HEK293 (cell line): ENCODE measurements around the gene JTB.

Experiments used
- CTCF ChIA-PET: fragments of 350-600 bp; formaldehyde crosslinking; extraction: SDS; loops from one replicate; lab custom pipeline; 2021; ENCODE audit warnings: antibody characterized with exemption; lab: Yijun Ruan, JAX
- POLR2A ChIA-PET: fragments of 300-600 bp; formaldehyde crosslinking; extraction: SDS; loops from one replicate; lab custom pipeline; 2020; ENCODE audit warnings: antibody characterized with exemption, inconsistent platforms; lab: Yijun Ruan, JAX
- H3K27ac ChIP-seq: fragments of 200-500 bp; sonication (Bioruptor generic); 2 replicates; pipeline ENCODE4 v1.5.1; 2014; ENCODE audit warnings: low read depth, low read length, control low read depth, inconsistent platforms; ENCODE audit errors: extremely low read depth
- H3K36me3 ChIP-seq, 2 experiments: fragments of 200-500 bp in 1 of 2; sonication (Bioruptor generic) in 1 of 2; 1 replicate in 1 of 2; 2 replicates in 1 of 2; pipeline ENCODE4 v1.5.1; 2014 to 2017; ENCODE audit warnings: inconsistent platforms in 2 of 2, low read length in 2 of 2; ENCODE audit not compliant: control insufficient read depth in 2 of 2, insufficient read depth in 1 of 2
- H3K4me1 ChIP-seq: fragments of 200-500 bp; sonication (Bioruptor generic); 2 replicates; pipeline ENCODE4 v1.5.1; 2014; ENCODE audit warnings: mild to moderate bottlenecking, low read length, inconsistent platforms; ENCODE audit not compliant: control insufficient read depth, insufficient read depth
- H3K4me3 ChIP-seq: 2 replicates; pipeline ENCODE4 v1.5.1; 2011; ENCODE audit warnings: low read depth, mild to moderate bottlenecking, control low read depth, low read length, moderate library complexity
- H3K9me3 ChIP-seq: fragments of 200-500 bp; sonication (Bioruptor generic); 2 replicates; pipeline ENCODE4 v1.5.1; 2014; ENCODE audit warnings: low read depth, low read length, inconsistent platforms; ENCODE audit not compliant: control insufficient read depth, insufficient read depth
- HOXA7 ChIP-seq: sonication (generic); formaldehyde crosslinking; IDR thresholded peaks from 2 replicates; pipeline ENCODE4 v1.8.1; 2022; ENCODE audit warnings: missing genetic modification reagents, borderline replicate concordance
- HOXD13 ChIP-seq: sonication (generic); formaldehyde crosslinking; IDR thresholded peaks from 2 replicates; pipeline ENCODE4 v1.8.0; 2022; ENCODE audit warnings: missing genetic modification reagents, borderline replicate concordance
- KLF7 ChIP-seq: fragments of 450-650 bp; formaldehyde crosslinking; IDR thresholded peaks from 2 replicates; pipeline ENCODE4 v1.5.1; 2016; ENCODE audit warnings: missing biosample characterization, missing genetic modification characterization, borderline replicate concordance
- RBAK ChIP-seq: fragments of 450-650 bp; formaldehyde crosslinking; IDR thresholded peaks from 2 replicates; pipeline ENCODE4 v1.5.1; 2016; ENCODE audit warnings: missing biosample characterization, missing genetic modification characterization
- SALL2 ChIP-seq: fragments of 450-650 bp; formaldehyde crosslinking; IDR thresholded peaks from 2 replicates; pipeline ENCODE4 v1.5.0; 2017; ENCODE audit warnings: missing biosample characterization, mild to moderate bottlenecking, missing genetic modification characterization, borderline replicate concordance
- SCRT1 ChIP-seq: fragments of 450-650 bp; formaldehyde crosslinking; IDR thresholded peaks from 2 replicates; pipeline ENCODE4 v1.5.1; 2016; ENCODE audit warnings: missing biosample characterization, missing genetic modification characterization, borderline replicate concordance
- TRIM28 ChIP-seq: IDR thresholded peaks from 2 replicates; pipeline ENCODE4 v1.6.1; 2011; ENCODE audit warnings: low read length, control low read depth, borderline replicate concordance
- ZBTB48 ChIP-seq: fragments of 450-650 bp; formaldehyde crosslinking; IDR thresholded peaks from 2 replicates; pipeline ENCODE4 v1.5.1; 2016; ENCODE audit warnings: missing biosample characterization, missing genetic modification characterization
- ZNF114 ChIP-seq: fragments of 450-650 bp; formaldehyde crosslinking; IDR thresholded peaks from 2 replicates; pipeline ENCODE4 v1.5.0; 2017; ENCODE audit warnings: missing biosample characterization, missing genetic modification characterization
- ZNF248 ChIP-seq: fragments of 450-650 bp; formaldehyde crosslinking; IDR thresholded peaks from 2 replicates; pipeline ENCODE4 v1.5.1; 2017; ENCODE audit warnings: missing biosample characterization, missing genetic modification characterization
- ZNF274 ChIP-seq, 2 experiments: fragments of 200-500 bp in 1 of 2; fragments of 450-650 bp in 1 of 2; sonication (Bioruptor generic) in 1 of 2; formaldehyde crosslinking in 1 of 2; IDR thresholded peaks; 2 replicates each; pipeline versions ENCODE4 v1.5.1 to v1.6.1; 2014 to 2016; ENCODE audit warnings: borderline replicate concordance in 1 of 2, inconsistent platforms in 1 of 2, low read length in 1 of 2, missing biosample characterization in 1 of 2, missing genetic modification characterization in 1 of 2
- ZNF366 ChIP-seq: fragments of 450-650 bp; formaldehyde crosslinking; conservative IDR thresholded peaks from 2 replicates; pipeline ENCODE4 v1.5.1; 2016; ENCODE audit warnings: missing biosample characterization, missing genetic modification characterization
- ZNF626 ChIP-seq: fragments of 450-650 bp; sonication (Bioruptor Pico); formaldehyde crosslinking; IDR thresholded peaks from 2 replicates; pipeline ENCODE4 v1.5.1; 2018; ENCODE audit warnings: missing biosample characterization, missing genetic modification characterization, inconsistent platforms
- ZNF629 ChIP-seq: fragments of 450-650 bp; formaldehyde crosslinking; IDR thresholded peaks from 2 replicates; pipeline ENCODE4 v1.5.1; 2017; ENCODE audit warnings: missing biosample characterization, missing genetic modification characterization
- ZNF645 ChIP-seq: fragments of 450-650 bp; formaldehyde crosslinking; IDR thresholded peaks from 2 replicates; pipeline ENCODE4; 2016; ENCODE audit warnings: missing biosample characterization, missing genetic modification characterization
- ZSCAN23 ChIP-seq: fragments of 450-650 bp; formaldehyde crosslinking; IDR thresholded peaks from 2 replicates; pipeline ENCODE4 v1.5.1; 2016; ENCODE audit warnings: missing biosample characterization, missing genetic modification characterization
- TF ChIP-seq, protein P1 (sequence below): fragments of 450-650 bp; formaldehyde crosslinking; IDR thresholded peaks from 2 replicates; pipeline ENCODE4 v1.5.1; 2016; ENCODE audit warnings: missing biosample characterization, missing genetic modification characterization
- TF ChIP-seq, protein P2 (sequence below): fragments of 450-650 bp; formaldehyde crosslinking; IDR thresholded peaks from 2 replicates; pipeline ENCODE4 v1.5.1; 2016; ENCODE audit warnings: missing biosample characterization, missing genetic modification characterization
- TF ChIP-seq, protein P3 (sequence below): fragments of 450-650 bp; formaldehyde crosslinking; IDR thresholded peaks from 2 replicates; pipeline ENCODE4 v1.5.1; 2016; ENCODE audit warnings: missing biosample characterization, missing genetic modification characterization

JTB gene

GRCh38 chr1:153954826-153955225, 22.6 kb downstream of the JTB start:
- Histone ChIP-seq H3K4me1 (peaks cover 8% of the 10 kb centered on the region; the same call in 1 of the 2 replicates), H3K4me3 (no peak overlapping the region), H3K36me3 (peaks cover 16 to 63% of the 10 kb centered on the region in 2 experiments; a peak in 2 of 3 replicates), H3K27ac (no peak overlapping the region), H3K9me3 (no peaks in the 10 kb centered on the region)
- POLR2A ChIA-PET, result interaction anchor here (1.0 kb wide), 1 partner anchor 8 kb away, joined by 5 read pairs; the partner anchor contains the start of gene SLC39A1
- TF ChIP-seq SALL2 (tag by site-specific recombination), result no peak
- no peak for TF ChIP-seq ZNF114 (tag by site-specific recombination)
- no peak for TF ChIP-seq RBAK (tag by site-specific recombination)
- no peak for TF ChIP-seq HOXD13 (CRISPR knock-in tag)
- TF ChIP-seq, all 188 proteins: peak for 0
- CTCF ChIA-PET, result interaction anchor here (0.7 kb wide), 1 partner anchor 20 kb away, joined by 3 read pairs; no protein-coding TSS in a partner anchor

DNA sequence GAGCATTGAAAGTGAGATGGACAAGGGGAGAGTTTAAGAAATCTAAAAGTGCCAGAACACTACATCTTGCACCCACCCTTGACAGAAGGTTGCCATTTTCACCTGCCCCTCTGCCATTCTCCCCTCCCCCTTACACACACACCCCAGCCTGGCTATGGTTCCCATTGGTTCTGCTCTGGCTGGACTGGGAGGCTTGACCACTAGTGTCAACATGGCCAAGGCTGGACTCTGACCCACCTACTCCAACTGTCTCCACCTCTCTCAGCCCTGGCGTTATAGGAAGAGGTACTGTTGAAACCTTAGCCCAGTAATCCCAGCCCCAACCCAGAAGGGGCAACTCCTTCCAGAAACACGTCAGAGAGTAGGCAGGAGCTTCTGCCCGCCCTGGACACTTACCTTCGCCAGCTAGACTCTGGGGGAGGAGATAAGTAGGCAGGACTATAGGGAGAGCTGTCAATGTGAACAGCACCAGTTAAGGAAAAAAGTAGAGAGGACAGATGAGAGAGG, 23.6 kb downstream of the JTB start:
- H3K4me1 ChIP-seq, result peaks cover 8% of the 10 kb centered on the region; the same call in 1 of the 2 replicates
- no peak for TF ChIP-seq RBAK (tag by site-specific recombination)
- TF ChIP-seq KLF7 (tag by site-specific recombination), result no peak
- no peak for TF ChIP-seq SCRT1 (tag by site-specific recombination)
- TF ChIP-seq TRIM28, result no peak
- TF ChIP-seq ZNF645 (tag by site-specific recombination), result no peak
- TF ChIP-seq ZSCAN23 (tag by site-specific recombination), result no peak
- TF ChIP-seq ZNF629 (tag by site-specific recombination), result no peak
- TF ChIP-seq ZBTB48 (tag by site-specific recombination), result no peak
- no peak for TF ChIP-seq HOXA7 (CRISPR knock-in tag)
- no peak for TF ChIP-seq ZNF626 (tag by site-specific recombination)
- TF ChIP-seq, protein P1, sequence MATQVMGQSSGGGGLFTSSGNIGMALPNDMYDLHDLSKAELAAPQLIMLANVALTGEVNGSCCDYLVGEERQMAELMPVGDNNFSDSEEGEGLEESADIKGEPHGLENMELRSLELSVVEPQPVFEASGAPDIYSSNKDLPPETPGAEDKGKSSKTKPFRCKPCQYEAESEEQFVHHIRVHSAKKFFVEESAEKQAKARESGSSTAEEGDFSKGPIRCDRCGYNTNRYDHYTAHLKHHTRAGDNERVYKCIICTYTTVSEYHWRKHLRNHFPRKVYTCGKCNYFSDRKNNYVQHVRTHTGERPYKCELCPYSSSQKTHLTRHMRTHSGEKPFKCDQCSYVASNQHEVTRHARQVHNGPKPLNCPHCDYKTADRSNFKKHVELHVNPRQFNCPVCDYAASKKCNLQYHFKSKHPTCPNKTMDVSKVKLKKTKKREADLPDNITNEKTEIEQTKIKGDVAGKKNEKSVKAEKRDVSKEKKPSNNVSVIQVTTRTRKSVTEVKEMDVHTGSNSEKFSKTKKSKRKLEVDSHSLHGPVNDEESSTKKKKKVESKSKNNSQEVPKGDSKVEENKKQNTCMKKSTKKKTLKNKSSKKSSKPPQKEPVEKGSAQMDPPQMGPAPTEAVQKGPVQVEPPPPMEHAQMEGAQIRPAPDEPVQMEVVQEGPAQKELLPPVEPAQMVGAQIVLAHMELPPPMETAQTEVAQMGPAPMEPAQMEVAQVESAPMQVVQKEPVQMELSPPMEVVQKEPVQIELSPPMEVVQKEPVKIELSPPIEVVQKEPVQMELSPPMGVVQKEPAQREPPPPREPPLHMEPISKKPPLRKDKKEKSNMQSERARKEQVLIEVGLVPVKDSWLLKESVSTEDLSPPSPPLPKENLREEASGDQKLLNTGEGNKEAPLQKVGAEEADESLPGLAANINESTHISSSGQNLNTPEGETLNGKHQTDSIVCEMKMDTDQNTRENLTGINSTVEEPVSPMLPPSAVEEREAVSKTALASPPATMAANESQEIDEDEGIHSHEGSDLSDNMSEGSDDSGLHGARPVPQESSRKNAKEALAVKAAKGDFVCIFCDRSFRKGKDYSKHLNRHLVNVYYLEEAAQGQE (tag by site-specific recombination), result no peak
- no peak for TF ChIP-seq ZNF366 (tag by site-specific recombination)
- no peak for TF ChIP-seq ZNF274 (IDR thresholded peaks at IDR 0.05; ENCODE audit: low read length)
- no peak for TF ChIP-seq ZNF274 (tag by site-specific recombination; IDR thresholded peaks at IDR 0.05; ENCODE audit: borderline replicate concordance)
- TF ChIP-seq, all 188 proteins: peak for 0
- Histone ChIP-seq H3K36me3 (peaks cover 16 to 64% of the 10 kb centered on the region in 2 experiments; a peak in 2 of 3 replicates), H3K9me3 (no peaks in the 10 kb centered on the region), H3K4me3 (no peak overlapping the region), H3K27ac (no peak overlapping the region)
- ChIA-PET CTCF (interaction anchor here (0.8 to 1.5 kb wide), 2 partner anchors 132 to 157 kb away, joined by 3 to 6 read pairs; no protein-coding TSS in a partner anchor), POLR2A (no interaction called here)

DNA sequence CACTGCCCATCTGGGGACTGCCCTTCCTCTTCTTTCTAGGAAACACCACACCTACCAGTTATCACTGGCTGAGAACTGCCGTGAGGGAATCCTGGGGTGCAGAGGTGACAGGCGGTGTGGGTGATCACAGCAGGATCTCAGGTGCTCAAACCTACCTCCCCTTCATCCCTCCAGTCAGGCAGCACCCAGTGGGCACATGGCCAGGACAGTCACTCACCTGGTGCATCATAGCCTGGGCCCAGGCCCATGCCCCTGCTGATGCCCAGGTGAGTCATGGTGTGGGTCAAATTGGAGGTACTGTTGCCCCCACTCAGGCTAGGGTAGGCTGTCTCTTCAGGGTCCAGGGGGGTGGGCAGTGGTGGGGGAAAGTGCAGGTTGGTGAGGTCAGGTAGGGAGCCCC, 25.7 kb downstream of the JTB start:
- Histone ChIP-seq H3K4me3 (no peak overlapping the region), H3K27ac (no peak overlapping the region), H3K9me3 (no peaks in the 10 kb centered on the region), H3K4me1 (peaks cover 3% of the 10 kb centered on the region; the same call in 1 of the 2 replicates), H3K36me3 (peaks cover 16 to 82% of the 10 kb centered on the region in 2 experiments; a peak in 2 of 3 replicates)
- TF ChIP-seq, protein P2, sequence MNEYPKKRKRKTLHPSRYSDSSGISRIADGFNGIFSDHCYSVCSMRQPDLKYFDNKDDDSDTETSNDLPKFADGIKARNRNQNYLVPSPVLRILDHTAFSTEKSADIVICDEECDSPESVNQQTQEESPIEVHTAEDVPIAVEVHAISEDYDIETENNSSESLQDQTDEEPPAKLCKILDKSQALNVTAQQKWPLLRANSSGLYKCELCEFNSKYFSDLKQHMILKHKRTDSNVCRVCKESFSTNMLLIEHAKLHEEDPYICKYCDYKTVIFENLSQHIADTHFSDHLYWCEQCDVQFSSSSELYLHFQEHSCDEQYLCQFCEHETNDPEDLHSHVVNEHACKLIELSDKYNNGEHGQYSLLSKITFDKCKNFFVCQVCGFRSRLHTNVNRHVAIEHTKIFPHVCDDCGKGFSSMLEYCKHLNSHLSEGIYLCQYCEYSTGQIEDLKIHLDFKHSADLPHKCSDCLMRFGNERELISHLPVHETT (tag by site-specific recombination), result no peak
- TF ChIP-seq, protein P3, sequence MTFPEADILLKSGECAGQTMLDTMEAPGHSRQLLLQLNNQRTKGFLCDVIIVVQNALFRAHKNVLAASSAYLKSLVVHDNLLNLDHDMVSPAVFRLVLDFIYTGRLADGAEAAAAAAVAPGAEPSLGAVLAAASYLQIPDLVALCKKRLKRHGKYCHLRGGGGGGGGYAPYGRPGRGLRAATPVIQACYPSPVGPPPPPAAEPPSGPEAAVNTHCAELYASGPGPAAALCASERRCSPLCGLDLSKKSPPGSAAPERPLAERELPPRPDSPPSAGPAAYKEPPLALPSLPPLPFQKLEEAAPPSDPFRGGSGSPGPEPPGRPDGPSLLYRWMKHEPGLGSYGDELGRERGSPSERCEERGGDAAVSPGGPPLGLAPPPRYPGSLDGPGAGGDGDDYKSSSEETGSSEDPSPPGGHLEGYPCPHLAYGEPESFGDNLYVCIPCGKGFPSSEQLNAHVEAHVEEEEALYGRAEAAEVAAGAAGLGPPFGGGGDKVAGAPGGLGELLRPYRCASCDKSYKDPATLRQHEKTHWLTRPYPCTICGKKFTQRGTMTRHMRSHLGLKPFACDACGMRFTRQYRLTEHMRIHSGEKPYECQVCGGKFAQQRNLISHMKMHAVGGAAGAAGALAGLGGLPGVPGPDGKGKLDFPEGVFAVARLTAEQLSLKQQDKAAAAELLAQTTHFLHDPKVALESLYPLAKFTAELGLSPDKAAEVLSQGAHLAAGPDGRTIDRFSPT (tag by site-specific recombination), result 0 out of 2 replicates have a peak, but pooled peaks have one; percentile 27
- no peak for TF ChIP-seq ZNF248 (tag by site-specific recombination)
- CTCF ChIA-PET, result no interaction called here
- POLR2A ChIA-PET, result no interaction called here
